ENCODE data around the gene CTNNA2.

The CTNNA2 gene

DNA sequence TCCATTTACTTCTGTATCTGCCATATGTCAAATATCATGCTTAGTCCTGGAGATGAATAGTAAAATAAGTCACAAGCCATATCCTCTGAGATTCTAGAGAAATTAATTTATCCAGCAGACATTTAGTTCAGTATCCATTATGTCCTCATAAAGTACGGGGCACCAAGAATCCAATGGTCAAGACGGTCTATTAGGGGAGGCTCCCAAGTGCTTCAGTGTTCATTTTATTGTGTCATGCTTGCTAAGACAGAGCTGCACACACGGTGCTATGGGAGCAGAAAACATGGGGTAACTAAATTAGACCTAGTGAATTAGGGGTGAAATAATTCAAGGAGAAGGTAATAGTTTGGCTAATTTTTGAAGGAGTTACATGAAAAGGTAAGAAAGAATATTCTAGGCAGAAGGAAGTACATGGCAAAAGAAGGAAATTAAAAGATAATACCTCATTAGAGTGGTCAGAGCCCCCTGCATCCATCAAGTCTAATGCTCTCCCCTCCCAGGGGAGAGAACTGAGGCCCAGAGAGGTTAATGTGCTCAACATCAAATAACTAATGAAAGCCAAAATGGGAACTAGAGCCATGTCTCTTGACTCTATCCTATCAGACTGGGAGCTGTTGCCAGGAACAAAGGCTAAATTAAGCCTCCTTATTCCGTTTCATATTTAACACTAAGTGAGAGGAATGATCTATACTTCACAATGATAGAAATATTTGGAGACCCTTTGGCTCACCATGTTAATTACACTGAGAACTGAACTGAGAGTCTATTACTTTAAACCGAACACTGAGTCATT, 433.0 kb downstream of the CTNNA2 start:
- DNase-seq (ENCODE audit: low read depth in 2 of 2): no peak
- TF ChIP-seq, protein P1, sequence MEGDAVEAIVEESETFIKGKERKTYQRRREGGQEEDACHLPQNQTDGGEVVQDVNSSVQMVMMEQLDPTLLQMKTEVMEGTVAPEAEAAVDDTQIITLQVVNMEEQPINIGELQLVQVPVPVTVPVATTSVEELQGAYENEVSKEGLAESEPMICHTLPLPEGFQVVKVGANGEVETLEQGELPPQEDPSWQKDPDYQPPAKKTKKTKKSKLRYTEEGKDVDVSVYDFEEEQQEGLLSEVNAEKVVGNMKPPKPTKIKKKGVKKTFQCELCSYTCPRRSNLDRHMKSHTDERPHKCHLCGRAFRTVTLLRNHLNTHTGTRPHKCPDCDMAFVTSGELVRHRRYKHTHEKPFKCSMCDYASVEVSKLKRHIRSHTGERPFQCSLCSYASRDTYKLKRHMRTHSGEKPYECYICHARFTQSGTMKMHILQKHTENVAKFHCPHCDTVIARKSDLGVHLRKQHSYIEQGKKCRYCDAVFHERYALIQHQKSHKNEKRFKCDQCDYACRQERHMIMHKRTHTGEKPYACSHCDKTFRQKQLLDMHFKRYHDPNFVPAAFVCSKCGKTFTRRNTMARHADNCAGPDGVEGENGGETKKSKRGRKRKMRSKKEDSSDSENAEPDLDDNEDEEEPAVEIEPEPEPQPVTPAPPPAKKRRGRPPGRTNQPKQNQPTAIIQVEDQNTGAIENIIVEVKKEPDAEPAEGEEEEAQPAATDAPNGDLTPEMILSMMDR (IDR thresholded peaks at IDR 0.05; ENCODE audit: low read depth, low read length): no peak

DNA sequence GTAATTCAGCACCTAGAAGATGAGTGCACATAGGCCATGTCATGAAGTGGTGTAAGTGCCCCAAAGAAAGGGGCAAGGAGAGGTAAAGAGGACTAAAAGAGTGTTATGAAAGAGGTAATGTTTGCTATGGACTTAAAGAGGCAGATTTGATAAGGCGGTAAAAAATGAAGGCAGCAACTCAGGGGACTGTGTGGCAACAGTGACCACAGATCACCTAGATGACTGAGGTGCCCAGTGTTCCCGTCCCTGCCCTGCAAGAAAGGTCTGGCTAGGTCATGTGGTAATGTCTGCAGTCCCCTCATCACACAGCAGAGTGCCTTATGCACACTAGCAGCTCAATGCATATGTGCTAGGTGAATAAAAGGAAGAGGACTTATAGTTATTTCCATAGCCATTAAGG, 434.9 kb downstream of the CTNNA2 start:
- TF ChIP-seq, protein P1 (IDR thresholded peaks at IDR 0.05; ENCODE audit: low read depth, low read length): no peak
- H3K4me3 ChIP-seq (replicated peaks in 1 of 2; ENCODE audit: low read depth in 2 of 2, low read length in 2 of 2): no peak overlapping the region
- DNase-seq (ENCODE audit: low read depth in 2 of 2): no peak

More for the DNA sequence above, 433.0 kb downstream of the CTNNA2 start:
- H3K4me3 ChIP-seq (replicated peaks in 1 of 2; ENCODE audit: low read depth in 2 of 2, low read length in 2 of 2): no peak overlapping the region

DNA sequence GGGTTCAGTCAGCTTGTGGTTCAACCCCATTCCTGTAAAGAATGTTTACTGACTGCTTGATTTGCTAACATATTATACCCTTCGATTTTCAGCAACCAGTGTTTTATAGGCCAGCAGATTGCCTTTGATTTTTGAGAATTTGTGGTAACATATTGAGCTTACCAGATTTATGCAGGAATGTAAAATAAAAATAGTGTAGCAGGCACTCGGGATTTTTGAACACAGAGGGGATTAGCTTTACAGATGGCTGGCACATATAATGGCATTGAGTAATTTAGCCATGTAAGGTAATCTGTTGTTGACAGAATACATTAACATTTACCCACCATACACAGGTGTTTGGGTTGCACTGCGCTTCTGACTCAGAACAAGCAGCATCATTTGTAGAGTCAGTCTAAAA, 437.7 kb downstream of the CTNNA2 start:
- no peak for DNase-seq (ENCODE audit: low read depth in 2 of 2)
- TF ChIP-seq, protein P1 (IDR thresholded peaks at IDR 0.05; ENCODE audit: low read depth, low read length): no peak
- no peak overlapping the region for H3K4me3 ChIP-seq (replicated peaks in 1 of 2; ENCODE audit: low read depth in 2 of 2, low read length in 2 of 2)

DNA sequence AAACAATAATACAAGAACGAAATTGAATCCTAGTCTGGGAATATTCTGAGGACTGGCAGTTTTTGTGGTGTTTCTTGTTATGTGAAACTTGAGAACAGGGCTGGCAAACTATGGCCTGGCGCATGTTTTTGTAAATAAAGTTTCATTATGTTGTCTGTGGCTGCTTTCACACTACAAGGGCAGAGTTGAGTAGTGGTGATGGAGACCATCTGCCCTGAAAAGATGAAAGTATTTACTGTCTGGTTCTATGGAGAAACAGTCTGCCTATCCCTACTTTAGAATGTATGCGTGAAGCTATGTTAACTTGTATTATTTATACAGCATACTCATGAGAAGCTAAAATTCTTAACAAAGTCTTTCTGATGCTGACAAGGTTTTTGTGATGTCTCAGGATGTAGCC, 439.8 kb downstream of the CTNNA2 start:
- TF ChIP-seq, protein P1 (IDR thresholded peaks at IDR 0.05; ENCODE audit: low read depth, low read length): no peak
- H3K4me3 ChIP-seq (replicated peaks in 1 of 2; ENCODE audit: low read depth in 2 of 2, low read length in 2 of 2): no peak overlapping the region
- DNase-seq (ENCODE audit: low read depth in 2 of 2): no peak

DNA sequence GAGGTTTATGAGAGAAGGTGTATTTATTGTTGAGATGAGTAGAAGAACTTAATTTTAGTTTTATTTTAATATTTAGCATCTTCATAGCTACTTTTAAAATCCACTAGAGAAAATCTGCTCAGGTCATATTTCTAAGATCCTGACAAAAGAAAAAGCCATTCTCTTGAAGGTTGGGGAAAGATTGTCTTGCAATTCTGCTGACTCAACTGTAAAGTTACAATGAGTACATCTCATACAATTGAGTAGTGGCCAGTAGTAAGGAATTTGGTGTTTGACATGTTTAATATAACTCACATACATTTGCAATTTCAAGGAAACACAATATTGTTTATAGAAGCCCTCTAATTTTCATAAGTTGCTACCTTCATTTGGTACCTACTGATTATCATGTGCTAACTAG, 447.2 kb downstream of the CTNNA2 start:
- H3K4me3 ChIP-seq (replicated peaks in 1 of 2; ENCODE audit: low read depth in 2 of 2, low read length in 2 of 2): no peak overlapping the region
- no peak for DNase-seq (ENCODE audit: low read depth in 2 of 2)
- TF ChIP-seq, protein P1 (IDR thresholded peaks at IDR 0.05; ENCODE audit: low read depth, low read length): no peak

DNA sequence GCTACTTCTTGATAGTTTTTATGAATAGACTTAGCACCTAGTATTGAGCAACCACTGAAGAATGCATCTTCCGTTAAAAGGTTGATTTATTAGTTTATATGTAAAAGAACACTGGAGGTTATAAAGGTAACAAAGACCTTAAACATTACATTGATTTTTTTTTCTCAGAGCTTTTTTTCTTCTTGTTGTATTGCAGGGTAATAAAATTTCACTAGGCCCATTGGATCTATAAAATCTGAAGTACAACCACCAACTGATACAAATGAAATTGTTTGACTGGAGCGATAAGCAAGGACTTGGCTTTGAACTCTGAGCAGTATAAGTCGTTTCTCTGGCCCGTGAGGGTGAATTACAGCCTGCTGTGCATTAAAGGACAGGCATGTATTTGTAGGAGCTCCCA, 447.7 kb downstream of the CTNNA2 start:
- TF ChIP-seq, protein P1 (IDR thresholded peaks at IDR 0.05; ENCODE audit: low read depth, low read length): no peak
- H3K4me3 ChIP-seq (replicated peaks in 1 of 2; ENCODE audit: low read depth in 2 of 2, low read length in 2 of 2): no peak overlapping the region
- no peak for DNase-seq (ENCODE audit: low read depth in 2 of 2)

DNA sequence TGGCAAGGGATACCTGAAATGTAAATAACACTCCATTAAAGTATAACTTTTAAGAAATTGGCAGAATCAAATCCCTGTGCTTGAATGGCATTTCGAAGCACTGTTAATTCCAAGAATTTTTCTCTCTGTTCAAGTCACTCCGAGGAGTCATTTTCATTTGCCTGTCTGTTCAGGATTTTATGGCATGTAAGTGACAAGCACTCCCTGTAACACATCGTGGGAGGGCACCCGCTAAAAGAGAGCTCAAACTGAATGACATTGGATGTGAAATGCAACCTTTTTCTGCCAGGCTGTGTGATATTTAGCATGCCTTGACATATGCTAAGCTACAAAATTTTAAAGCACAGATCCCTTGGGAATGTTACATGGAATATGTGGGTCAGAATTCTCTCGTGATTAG, 452.1 kb downstream of the CTNNA2 start:
- no peak overlapping the region for H3K4me3 ChIP-seq (replicated peaks in 1 of 2; ENCODE audit: low read depth in 2 of 2, low read length in 2 of 2)
- no peak for DNase-seq (ENCODE audit: low read depth in 2 of 2)
- TF ChIP-seq, protein P1 (IDR thresholded peaks at IDR 0.05; ENCODE audit: low read depth, low read length): no peak

All from cardiac fibroblast (primary cell).